Measurements from ENCODE around the gene TP53I13. TPM values are rescaled to one million over a fixed set of nuclear protein-coding genes. Genes with fewer than 3 reads are reported as not detected.

The TP53I13 gene
- total RNA-seq, 1 donor from 2014 or later: 49.8 TPM

DNA sequence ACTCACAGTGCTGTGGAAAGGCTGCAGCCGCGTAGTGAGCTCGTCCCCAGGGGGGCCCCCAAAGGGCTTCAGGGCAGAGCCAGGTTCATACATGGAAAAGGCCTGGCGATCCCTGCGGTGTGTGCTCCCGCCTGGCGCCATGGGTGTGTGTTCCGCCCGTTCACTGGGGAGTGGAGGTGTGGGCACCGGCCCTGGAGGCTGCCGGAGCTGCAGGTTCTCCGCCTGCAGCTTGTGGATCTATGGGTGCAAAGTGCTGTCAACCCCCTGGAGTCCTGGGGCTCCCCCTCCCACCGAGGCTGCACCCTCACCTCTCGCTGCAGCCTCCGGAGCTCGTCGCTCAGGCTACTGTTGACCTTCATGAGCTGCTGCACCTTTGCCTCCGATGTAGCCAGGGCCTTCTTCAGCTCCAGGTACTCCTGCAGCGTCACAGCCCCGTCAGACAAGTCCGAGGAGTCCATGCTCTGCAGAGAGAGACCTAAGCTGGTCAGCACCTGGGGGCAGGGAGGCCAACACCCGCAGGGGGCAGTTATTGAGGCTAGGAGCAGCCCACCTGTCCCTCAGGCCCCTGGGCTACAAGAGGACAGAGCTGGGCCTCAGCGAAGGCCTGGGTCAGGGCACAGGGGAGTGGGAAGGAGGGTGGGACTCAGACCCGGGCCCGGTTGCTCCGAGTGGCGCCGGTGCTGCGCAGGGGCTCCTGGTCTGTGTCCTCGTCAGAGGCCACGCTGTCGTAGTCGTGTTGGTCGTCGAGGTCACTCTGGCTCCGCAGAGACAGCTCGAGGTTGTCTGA, 7.9 kb downstream of the TP53I13 start:
- Mint-ChIP-seq H3K9me3 (ENCODE audit: low read depth) (no peaks in the 10 kb centered on the region), H3K4me1 (ENCODE audit: low read depth) (peaks cover 10% of the 10 kb centered on the region), H3K4me3 (ENCODE audit: unreplicated experiment) (no peak overlapping the region), H3K27ac (ENCODE audit: unreplicated experiment) (no peak overlapping the region), H3K27me3 (ENCODE audit: low read depth) (no peaks in the 10 kb centered on the region), H3K36me3 (ENCODE audit: low read depth) (peaks cover 16% of the 10 kb centered on the region)
- no peak for DNase-seq (ENCODE audit: low spot score)
- TF ChIP-seq, protein P1, sequence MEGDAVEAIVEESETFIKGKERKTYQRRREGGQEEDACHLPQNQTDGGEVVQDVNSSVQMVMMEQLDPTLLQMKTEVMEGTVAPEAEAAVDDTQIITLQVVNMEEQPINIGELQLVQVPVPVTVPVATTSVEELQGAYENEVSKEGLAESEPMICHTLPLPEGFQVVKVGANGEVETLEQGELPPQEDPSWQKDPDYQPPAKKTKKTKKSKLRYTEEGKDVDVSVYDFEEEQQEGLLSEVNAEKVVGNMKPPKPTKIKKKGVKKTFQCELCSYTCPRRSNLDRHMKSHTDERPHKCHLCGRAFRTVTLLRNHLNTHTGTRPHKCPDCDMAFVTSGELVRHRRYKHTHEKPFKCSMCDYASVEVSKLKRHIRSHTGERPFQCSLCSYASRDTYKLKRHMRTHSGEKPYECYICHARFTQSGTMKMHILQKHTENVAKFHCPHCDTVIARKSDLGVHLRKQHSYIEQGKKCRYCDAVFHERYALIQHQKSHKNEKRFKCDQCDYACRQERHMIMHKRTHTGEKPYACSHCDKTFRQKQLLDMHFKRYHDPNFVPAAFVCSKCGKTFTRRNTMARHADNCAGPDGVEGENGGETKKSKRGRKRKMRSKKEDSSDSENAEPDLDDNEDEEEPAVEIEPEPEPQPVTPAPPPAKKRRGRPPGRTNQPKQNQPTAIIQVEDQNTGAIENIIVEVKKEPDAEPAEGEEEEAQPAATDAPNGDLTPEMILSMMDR (IDR thresholded peaks at IDR 0.05): no peak

DNA sequence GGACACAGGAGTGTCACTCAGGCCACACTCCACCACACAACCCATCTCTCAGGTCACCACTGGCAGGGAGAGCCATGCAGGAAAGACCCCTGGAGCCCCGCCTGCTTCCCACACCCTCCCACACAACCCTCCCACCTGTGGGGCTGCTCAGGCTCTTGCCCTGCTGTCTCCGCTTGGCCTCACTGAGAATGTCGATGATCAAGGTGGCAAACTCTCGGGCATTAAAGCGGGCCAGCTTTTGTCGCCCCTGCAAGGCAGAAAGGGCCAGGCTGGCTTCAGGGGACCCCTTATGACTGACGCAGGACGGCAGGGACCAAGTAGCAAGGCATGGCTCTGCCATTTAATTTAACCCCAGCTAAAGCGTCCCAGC, 8.5 kb downstream of the TP53I13 start:
- H3K9me3 Mint-ChIP-seq (ENCODE audit: low read depth): no peaks in the 10 kb centered on the region
- TF ChIP-seq, protein P1 (IDR thresholded peaks at IDR 0.05): no peak
- H3K36me3 Mint-ChIP-seq (ENCODE audit: low read depth): peaks cover 16% of the 10 kb centered on the region
- H3K27me3 Mint-ChIP-seq (ENCODE audit: low read depth): no peaks in the 10 kb centered on the region
- DNase-seq (ENCODE audit: low spot score): no peak
- H3K4me1 Mint-ChIP-seq (ENCODE audit: low read depth): peaks cover 10% of the 10 kb centered on the region
- no peak overlapping the region for H3K27ac Mint-ChIP-seq (ENCODE audit: unreplicated experiment)
- no peak overlapping the region for H3K4me3 Mint-ChIP-seq (ENCODE audit: unreplicated experiment)

DNA sequence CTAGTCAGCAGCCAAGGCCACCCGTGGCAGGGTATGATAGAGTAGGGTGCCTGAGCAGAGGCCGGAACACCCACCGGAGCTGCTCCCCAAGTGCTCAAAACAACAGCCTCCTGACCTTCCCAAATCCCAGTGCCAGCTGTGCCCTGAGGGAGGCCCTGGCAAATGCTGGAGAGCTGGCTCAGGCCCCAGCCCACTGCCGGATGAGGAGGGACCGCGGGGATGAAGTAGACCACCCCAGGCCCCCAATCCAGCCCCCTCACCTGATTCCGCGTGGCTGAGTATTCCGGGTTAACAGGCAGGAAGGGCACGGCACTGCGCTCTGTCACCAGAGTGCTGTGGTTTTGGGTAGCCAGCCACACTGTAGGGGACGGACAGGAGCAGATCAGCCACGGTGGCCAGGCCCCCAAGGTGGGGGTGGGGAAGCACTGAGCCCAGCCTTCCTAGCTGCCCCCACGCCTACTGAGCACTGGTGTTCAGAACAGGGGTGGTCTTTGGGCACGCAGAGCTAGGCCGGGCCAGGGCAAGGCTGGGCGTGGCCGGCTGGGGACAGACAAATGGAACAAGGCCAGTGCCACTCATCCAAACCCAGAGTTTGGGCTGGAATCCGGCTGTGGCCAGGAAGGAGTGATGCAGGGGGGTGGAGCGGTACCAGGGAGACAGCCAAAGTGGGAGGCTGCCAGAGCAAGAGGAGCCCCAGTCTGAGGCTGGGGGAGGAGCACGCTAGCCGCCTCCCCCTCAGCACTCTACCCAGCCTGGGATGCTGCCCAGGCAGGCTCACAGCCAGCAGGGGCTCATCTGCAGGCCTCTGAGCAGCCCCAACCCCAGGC, 9.1 kb downstream of the TP53I13 start:
- Mint-ChIP-seq H3K36me3 (ENCODE audit: low read depth) (peaks cover 18% of the 10 kb centered on the region), H3K4me3 (ENCODE audit: unreplicated experiment) (no peak overlapping the region), H3K27me3 (ENCODE audit: low read depth) (no peaks in the 10 kb centered on the region), H3K9me3 (ENCODE audit: low read depth) (no peaks in the 10 kb centered on the region), H3K27ac (ENCODE audit: unreplicated experiment) (no peak overlapping the region), H3K4me1 (ENCODE audit: low read depth) (peaks cover 10% of the 10 kb centered on the region)
- TF ChIP-seq, protein P1 (IDR thresholded peaks at IDR 0.05): no peak
- DNase-seq (ENCODE audit: low spot score): no peak

DNA sequence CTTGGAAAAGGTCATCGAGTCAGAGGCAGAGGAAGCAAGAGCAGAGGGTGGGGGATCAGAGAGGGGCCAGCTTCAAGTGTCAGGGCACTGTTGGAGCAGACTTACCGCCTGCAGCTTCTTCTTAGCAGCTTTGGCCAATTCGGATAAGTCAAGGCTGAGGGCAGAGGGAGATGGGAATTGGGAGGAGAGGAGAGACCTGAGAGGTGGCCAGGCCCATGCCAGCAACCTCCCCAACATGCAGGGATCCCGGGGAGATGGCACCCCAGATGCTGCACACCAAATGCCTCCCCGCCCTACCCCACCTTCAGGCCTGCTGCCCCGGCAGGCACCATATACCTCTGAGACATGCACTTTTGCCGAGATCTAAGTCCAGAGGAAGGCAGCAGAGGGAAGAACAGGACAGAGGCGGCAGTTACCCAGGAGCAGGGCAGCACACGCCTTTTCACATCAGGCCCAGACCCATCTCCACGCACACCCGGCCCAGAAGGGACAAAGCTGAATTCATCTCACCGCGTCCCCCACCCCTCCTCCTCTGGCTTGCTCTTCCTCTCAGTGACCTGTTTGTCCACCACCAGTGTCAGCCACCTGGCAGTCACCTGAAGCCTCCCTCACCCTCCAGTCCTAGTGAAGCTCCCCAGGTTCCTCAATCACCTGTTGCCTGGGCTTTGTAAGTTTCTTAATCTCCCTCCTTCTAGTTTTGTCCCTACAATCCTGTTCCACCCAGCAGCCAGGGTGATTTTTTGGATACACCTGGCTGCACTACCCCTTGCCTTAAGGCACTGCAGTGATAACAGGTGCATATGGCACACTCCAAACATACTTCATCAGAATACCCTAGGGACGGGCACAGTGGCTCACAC, 10.4 kb downstream of the TP53I13 start:
- no peak overlapping the region for H3K4me3 Mint-ChIP-seq (ENCODE audit: unreplicated experiment)
- H3K27me3 Mint-ChIP-seq (ENCODE audit: low read depth): no peaks in the 10 kb centered on the region
- no peak for DNase-seq (ENCODE audit: low spot score)
- no peaks in the 10 kb centered on the region for H3K9me3 Mint-ChIP-seq (ENCODE audit: low read depth)
- H3K4me1 Mint-ChIP-seq (ENCODE audit: low read depth): peaks cover 6% of the 10 kb centered on the region
- TF ChIP-seq, protein P1 (IDR thresholded peaks at IDR 0.05): no peak
- H3K36me3 Mint-ChIP-seq (ENCODE audit: low read depth): peaks cover 18% of the 10 kb centered on the region
- H3K27ac Mint-ChIP-seq (ENCODE audit: unreplicated experiment): no peak overlapping the region

Measured in chondrocyte (in vitro differentiated cells).